ENCODE results near the gene SNX21.

Gene SNX21

GRCh38 chr20:45883100-45883469, 49.5 kb downstream of the SNX21 start:
- FAIRE-seq = no peak

- FAIRE-seq = no peak
Measured at GRCh38 chr20:45886590-45887345, 53.2 kb downstream of the SNX21 start.

- FAIRE-seq = no peak
Measured at GRCh38 chr20:45887346-45887715, 53.7 kb downstream of the SNX21 start, which contains the start of gene SPATA25. SPATA25 (minus strand) TSS chr20:45887622; CDS start chr20:45887590, 32 bp downstream.

GRCh38 chr20:45888681-45889080, 55.1 kb downstream of the SNX21 start:
- no peak for FAIRE-seq

- no peak for FAIRE-seq
Measured at GRCh38 chr20:45890077-45890984, 56.7 kb downstream of the SNX21 start.

DNA sequence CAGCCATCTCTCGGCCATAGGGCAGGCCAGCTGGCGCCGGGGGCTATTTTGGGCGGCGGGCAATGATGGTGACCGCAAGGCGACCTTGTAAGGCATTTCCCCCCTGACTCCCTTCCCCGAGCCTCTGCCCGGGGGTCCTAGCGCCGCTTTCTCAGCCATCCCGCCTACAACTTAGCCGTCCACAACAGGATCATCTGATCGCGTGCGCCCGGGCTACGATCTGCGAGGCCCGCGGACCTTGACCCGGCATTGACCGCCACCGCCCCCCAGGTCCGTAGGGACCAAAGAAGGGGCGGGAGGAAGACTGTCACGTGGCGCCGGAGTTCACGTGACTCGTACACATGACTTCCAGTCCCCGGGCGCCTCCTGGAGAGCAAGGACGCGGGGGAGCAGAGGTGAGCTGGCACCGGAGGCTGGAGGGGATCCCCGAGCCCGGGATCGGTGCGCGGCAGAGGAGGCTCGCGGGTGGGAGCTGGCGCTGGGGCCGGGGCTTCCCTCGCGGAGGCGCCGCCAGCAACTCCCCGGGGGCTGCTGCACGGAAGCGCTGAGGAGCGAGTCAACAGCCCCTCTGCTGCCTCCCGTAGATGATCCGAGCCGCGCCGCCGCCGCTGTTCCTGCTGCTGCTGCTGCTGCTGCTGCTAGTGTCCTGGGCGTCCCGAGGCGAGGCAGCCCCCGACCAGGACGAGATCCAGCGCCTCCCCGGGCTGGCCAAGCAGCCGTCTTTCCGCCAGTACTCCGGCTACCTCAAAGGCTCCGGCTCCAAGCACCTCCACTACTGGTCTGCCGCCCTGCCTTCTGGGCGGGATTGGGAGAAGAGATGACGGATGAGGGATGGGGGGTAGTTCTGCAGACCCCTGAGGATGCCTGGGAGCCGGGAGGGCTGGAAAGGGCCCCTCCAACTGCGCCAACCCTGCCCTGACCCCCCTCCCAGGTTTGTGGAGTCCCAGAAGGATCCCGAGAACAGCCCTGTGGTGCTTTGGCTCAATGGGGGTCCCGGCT, 57.7 kb downstream of the SNX21 start, which contains the start of the genes CTSA and NEURL2:
Gene CTSA, plus strand, starts transcription at position 351 of the 999 bp plus-strand sequence. Its CDS starts 234 bp downstream, at position 585.
Gene NEURL2, minus strand, starts transcription at position 224 of the 999 bp plus-strand sequence. Its CDS starts 217 bp downstream, at position 7.
- FAIRE-seq = no peak

GRCh38 chr20:45892049-45892825, 58.6 kb downstream of the SNX21 start:
- FAIRE-seq = no peak

Data from A204.1 (cell line).